ENCODE results near the gene ZNRF1.
A peak's percentile ranks its signal among the peaks of the same experiment; 100 is the strongest.
"Not testable (repeated sequence)": the region's sequence is repeated elsewhere in the genome, so short reads cannot be mapped to it uniquely, and the experiment has no call there.

Gene ZNRF1

GRCh38 chr16:75000481-75001081, 1.8 kb downstream of the ZNRF1 start:
- DNase-seq (ENCODE audit: low read depth in 2 of 2) = no peak

- no peak for DNase-seq (ENCODE audit: low read depth in 2 of 2)
Observed at GRCh38 chr16:75002474-75002873, 3.6 kb downstream of the ZNRF1 start.

GRCh38 chr16:75003931-75004330, 5.1 kb downstream of the ZNRF1 start:
- no peak for DNase-seq (ENCODE audit: low read depth in 2 of 2)

GRCh38 chr16:75004460-75004859, 5.6 kb downstream of the ZNRF1 start:
- DNase-seq (ENCODE audit: low read depth in 2 of 2) = no peak

- no peak for DNase-seq (ENCODE audit: low read depth in 2 of 2)
Observed at GRCh38 chr16:75005697-75006096, 6.9 kb downstream of the ZNRF1 start.

- no peak for DNase-seq (ENCODE audit: low read depth in 2 of 2)
Observed at GRCh38 chr16:75007443-75007842, 8.6 kb downstream of the ZNRF1 start.

GRCh38 chr16:75010427-75010826, 11.6 kb downstream of the ZNRF1 start:
- DNase-seq (ENCODE audit: low read depth in 2 of 2) = no peak

- peak in 1 of 2 donors; percentile 55 for DNase-seq (ENCODE audit: low read depth in 2 of 2)
Observed at GRCh38 chr16:75011634-75012307, 12.9 kb downstream of the ZNRF1 start.

GRCh38 chr16:75012380-75013081, 13.7 kb downstream of the ZNRF1 start:
- DNase-seq (ENCODE audit: low read depth in 2 of 2) = no peak

- DNase-seq (ENCODE audit: low read depth in 2 of 2) = not testable (repeated sequence)
Observed at GRCh38 chr16:75013123-75013522, 14.3 kb downstream of the ZNRF1 start.

GRCh38 chr16:75014318-75014717, 15.5 kb downstream of the ZNRF1 start:
- no peak for DNase-seq (ENCODE audit: low read depth in 2 of 2)

GRCh38 chr16:75016451-75017081, 17.7 kb downstream of the ZNRF1 start:
- DNase-seq (ENCODE audit: low read depth in 2 of 2) = not testable (repeated sequence)

- DNase-seq (ENCODE audit: low read depth in 2 of 2) = no peak
Observed at GRCh38 chr16:75017670-75018525, 19.1 kb downstream of the ZNRF1 start.

GRCh38 chr16:75019007-75019406, 20.2 kb downstream of the ZNRF1 start:
- DNase-seq (ENCODE audit: low read depth in 2 of 2) = no peak

- DNase-seq (ENCODE audit: low read depth in 2 of 2) = no peak
Observed at GRCh38 chr16:75019586-75019985, 20.8 kb downstream of the ZNRF1 start.

GRCh38 chr16:75021410-75021809, 22.6 kb downstream of the ZNRF1 start:
- DNase-seq (ENCODE audit: low read depth in 2 of 2) = no peak

GRCh38 chr16:75022567-75022966, 23.7 kb downstream of the ZNRF1 start:
- DNase-seq (ENCODE audit: low read depth in 2 of 2) = no peak

GRCh38 chr16:75023009-75023408, 24.2 kb downstream of the ZNRF1 start:
- no peak for DNase-seq (ENCODE audit: low read depth in 2 of 2)

- no peak for DNase-seq (ENCODE audit: low read depth in 2 of 2)
Observed at GRCh38 chr16:75024182-75024581, 25.4 kb downstream of the ZNRF1 start.

GRCh38 chr16:75024594-75024993, 25.8 kb downstream of the ZNRF1 start:
- DNase-seq (ENCODE audit: low read depth in 2 of 2) = no peak

GRCh38 chr16:75025761-75026160, 26.9 kb downstream of the ZNRF1 start:
- no peak for DNase-seq (ENCODE audit: low read depth in 2 of 2)

Measured in activated CD4-positive, alpha-beta T cell treated with anti-CD3 and anti-CD28 coated beads for 24 hours (primary cell).